HepG2 (cell line): ENCODE results near the gene ACSL5. TPM values are rescaled to one million over a fixed set of nuclear protein-coding genes. Genes with fewer than 3 reads are reported as not detected.

Source experiments
- ATF4 ChIP-seq, 2 experiments: fragments of 450-650 bp in 1 of 2; sonication (generic) in 1 of 2; formaldehyde crosslinking; IDR thresholded peaks; 2 replicates each; pipeline versions ENCODE4 v1.5.0 to v1.8.0; 2020 to 2022; ENCODE audit warnings: mild to moderate bottlenecking in 1 of 2, missing genetic modification reagents in 1 of 2
- BRF2 ChIP-seq: sonication (generic); formaldehyde crosslinking; IDR thresholded peaks from 2 replicates; pipeline ENCODE4 v1.8.1; 2022; ENCODE audit warnings: mild to moderate bottlenecking, missing genetic modification reagents
- KDM3A ChIP-seq: IDR thresholded peaks from 2 replicates; pipeline ENCODE4 v1.6.1; 2018; ENCODE audit warnings: low read depth, missing compliant biosample characterization
- NCOA1 ChIP-seq: sonication (generic); formaldehyde crosslinking; IDR thresholded peaks from 2 replicates; pipeline ENCODE4 v1.9.0; 2021; ENCODE audit warnings: missing genetic modification reagents
- NR2C2 ChIP-seq: sonication (generic); formaldehyde crosslinking; IDR thresholded peaks from 2 replicates; pipeline ENCODE4 v1.4.0; 2020; ENCODE audit warnings: missing genetic modification reagents, mild to moderate bottlenecking, moderate library complexity, borderline replicate concordance
- RXRB ChIP-seq: IDR thresholded peaks from 2 replicates; pipeline ENCODE4 v1.6.1; 2016; ENCODE audit warnings: borderline replicate concordance, missing genetic modification reagents, missing compliant biosample characterization
- ZBED4 ChIP-seq: sonication (generic); formaldehyde crosslinking; IDR thresholded peaks from 2 replicates; pipeline ENCODE4 v1.4.0; 2020; ENCODE audit warnings: missing genetic modification reagents, borderline replicate concordance
- ZNF564 ChIP-seq: sonication (generic); formaldehyde crosslinking; IDR thresholded peaks from 2 replicates; pipeline ENCODE4 v1.8.1; 2023; ENCODE audit warnings: mild to moderate bottlenecking, missing genetic modification reagents
- ZNF747 ChIP-seq: sonication (generic); formaldehyde crosslinking; IDR thresholded peaks from 2 replicates; pipeline ENCODE4 v1.8.1; 2023; ENCODE audit warnings: missing genetic modification reagents, mild to moderate bottlenecking, borderline replicate concordance
- polyA plus RNA-seq, 8 experiments: library from polyadenylated mRNA; depleted of rRNA in 3 of 8; stranded (reverse) in 7 of 8; unstranded in 1 of 8; fragments of >200 nt; fragmentation: Illumina TruSeq in 4 of 8; extraction: Trizol in 4 of 8; gene quantifications; 2 replicates each; pipeline versions ENCODE4 v1.2.1 to v1.2.3, GENCODE V29; 2011 to 2016; ENCODE audit warnings: low read depth in 4 of 8, missing spikeins in 1 of 8, mixed read lengths in 1 of 8; ENCODE audit not compliant: insufficient read depth in 1 of 8
- total RNA-seq, 5 experiments: library from RNA; depleted of rRNA; stranded (reverse); fragments of >200 nt; fragmentation: Illumina TruSeq; extraction: Trizol; gene quantifications; 2 replicates each; pipeline ENCODE4 v1.2.3, GENCODE V29; 2016; ENCODE audit warnings: low read depth in 1 of 5
- TF ChIP-seq, protein P1 (sequence below): sonication (generic); formaldehyde crosslinking; IDR thresholded peaks from 2 replicates; pipeline ENCODE4 v1.4.0; 2020; ENCODE audit warnings: low read depth, missing genetic modification reagents

The ACSL5 gene
- total and polyA plus RNA-seq, 2 of the 13 experiments (the other 11 are each of a cell fraction or from before 2014, with no cell fraction given) = 56.4 to 82.5 TPM

GRCh38 chr10:112394475-112394875 lies 20.6 kb downstream of the ACSL5 start (continued):
- peak in 1 of 2 experiments; percentile 42; a peak in 1 of 4 replicates for TF ChIP-seq ATF4 (CRISPR knock-in tag; IDR thresholded peaks at IDR 0.05)
- no peak for TF ChIP-seq NCOA1 (CRISPR knock-in tag)
- 0 out of 2 replicates have a peak, but pooled peaks have one; percentile 57 for TF ChIP-seq BRF2 (CRISPR knock-in tag)
- TF ChIP-seq ZBED4 (CRISPR knock-in tag) = peak; percentile 33; the same call in 1 of the 2 replicates
- peak; percentile 57 for TF ChIP-seq KDM3A (CRISPR knock-in tag)
- TF ChIP-seq, protein P1, sequence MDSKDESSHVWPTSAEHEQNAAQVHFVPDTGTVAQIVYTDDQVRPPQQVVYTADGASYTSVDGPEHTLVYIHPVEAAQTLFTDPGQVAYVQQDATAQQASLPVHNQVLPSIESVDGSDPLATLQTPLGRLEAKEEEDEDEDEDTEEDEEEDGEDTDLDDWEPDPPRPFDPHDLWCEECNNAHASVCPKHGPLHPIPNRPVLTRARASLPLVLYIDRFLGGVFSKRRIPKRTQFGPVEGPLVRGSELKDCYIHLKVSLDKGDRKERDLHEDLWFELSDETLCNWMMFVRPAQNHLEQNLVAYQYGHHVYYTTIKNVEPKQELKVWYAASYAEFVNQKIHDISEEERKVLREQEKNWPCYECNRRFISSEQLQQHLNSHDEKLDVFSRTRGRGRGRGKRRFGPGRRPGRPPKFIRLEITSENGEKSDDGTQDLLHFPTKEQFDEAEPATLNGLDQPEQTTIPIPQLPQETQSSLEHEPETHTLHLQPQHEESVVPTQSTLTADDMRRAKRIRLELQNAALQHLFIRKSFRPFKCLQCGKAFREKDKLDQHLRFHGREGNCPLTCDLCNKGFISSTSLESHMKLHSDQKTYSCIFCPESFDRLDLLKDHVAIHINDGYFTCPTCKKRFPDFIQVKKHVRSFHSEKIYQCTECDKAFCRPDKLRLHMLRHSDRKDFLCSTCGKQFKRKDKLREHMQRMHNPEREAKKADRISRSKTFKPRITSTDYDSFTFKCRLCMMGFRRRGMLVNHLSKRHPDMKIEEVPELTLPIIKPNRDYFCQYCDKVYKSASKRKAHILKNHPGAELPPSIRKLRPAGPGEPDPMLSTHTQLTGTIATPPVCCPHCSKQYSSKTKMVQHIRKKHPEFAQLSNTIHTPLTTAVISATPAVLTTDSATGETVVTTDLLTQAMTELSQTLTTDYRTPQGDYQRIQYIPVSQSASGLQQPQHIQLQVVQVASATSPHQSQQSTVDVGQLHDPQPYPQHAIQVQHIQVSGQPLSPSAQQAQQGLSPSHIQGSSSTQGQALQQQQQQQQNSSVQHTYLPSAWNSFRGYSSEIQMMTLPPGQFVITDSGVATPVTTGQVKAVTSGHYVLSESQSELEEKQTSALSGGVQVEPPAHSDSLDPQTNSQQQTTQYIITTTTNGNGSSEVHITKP (CRISPR knock-in tag) = peak; percentile 71; the same call in 1 of the 2 replicates
- TF ChIP-seq RXRB (CRISPR knock-in tag) = peak; percentile 92
- peak; percentile 72; the same call in 1 of the 2 replicates for TF ChIP-seq ZNF747 (CRISPR knock-in tag)
- TF ChIP-seq ZNF564 (CRISPR knock-in tag) = 0 out of 2 replicates have a peak, but pooled peaks have one; percentile 38
- TF ChIP-seq NR2C2 (CRISPR knock-in tag) = peak; percentile 18; the same call in 1 of the 2 replicates
